Endothelial cell of umbilical vein (primary cell): Measurements from ENCODE around the gene SMYD4. TPM values are rescaled to one million over a fixed set of nuclear protein-coding genes. Genes with fewer than 3 reads are reported as not detected.

Source experiments
- BruUV-seq: library from RNA; stranded (reverse); fragments of 400-500 nt; replicated peaks from 2 replicates; lab custom pipeline; 2021; lab: Mats Ljungman, UMichigan
- CTCF ChIA-PET: fragments of 300-600, 350-600 bp; sonication (Branson Sonifier 250); formaldehyde crosslinking; loops from one replicate; lab custom pipeline; 2021; ENCODE audit warnings: antibody characterized with exemption, inconsistent platforms; lab: Charles Lee
- POLR2A ChIA-PET: fragments of 300-600, 350-600 bp; sonication (Branson Sonifier 250); formaldehyde crosslinking; loops from one replicate; lab custom pipeline; 2021; ENCODE audit warnings: antibody characterized with exemption, inconsistent platforms; lab: Charles Lee
- DNase-seq: peaks from one replicate; pipeline ENCODE4 v3.0.0-alpha.2; 2011; ENCODE audit warnings: low read depth, low spot score
- FAIRE-seq: peaks from 2 replicates; lab custom pipeline; 2011; peaks lifted over from hg19 to GRCh38; lab: Jason Lieb, UNC
- H2AFZ ChIP-seq: 2 replicates; pipeline ENCODE4 v1.6.0; 2012; ENCODE audit warnings: low read depth, low read length, control low read depth, inconsistent platforms
- H3K27ac ChIP-seq: 2 replicates; pipeline ENCODE4 v1.5.1; 2011; ENCODE audit warnings: low read depth, mild to moderate bottlenecking, control low read depth, low read length, moderate library complexity; ENCODE audit not compliant: insufficient read depth
- H3K27me3 ChIP-seq, 2 experiments: 2 replicates each; pipeline versions ENCODE4 v1.6.0 to v1.6.1; 2011; ENCODE audit warnings: low read length in 2 of 2, mixed read lengths in 1 of 2; ENCODE audit not compliant: control insufficient read depth in 2 of 2, insufficient read depth in 2 of 2
- H3K36me3 ChIP-seq, 2 experiments: 2 replicates in 1 of 2; 3 replicates in 1 of 2; pipeline ENCODE4 v1.5.1; 2011; ENCODE audit warnings: low read length in 2 of 2, mild to moderate bottlenecking in 1 of 2, moderate library complexity in 1 of 2; ENCODE audit not compliant: control insufficient read depth in 2 of 2, insufficient read depth in 2 of 2; ENCODE audit errors: extremely low read depth in 1 of 2
- H3K4me1 ChIP-seq: 3 replicates; pipeline ENCODE4 v1.5.1; 2011; ENCODE audit warnings: mild to moderate bottlenecking, low read length; ENCODE audit not compliant: control insufficient read depth, insufficient read depth; ENCODE audit errors: extremely low read depth
- H3K4me2 ChIP-seq: 2 replicates; pipeline ENCODE4 v1.6.1; 2011; ENCODE audit warnings: low read length, control low read depth, mixed read lengths; ENCODE audit not compliant: insufficient read depth
- H3K4me3 ChIP-seq, 3 experiments: fragments of 200-600 bp in 1 of 3; sonication (generic), shearing (Covaris generic) in 1 of 3; replicated peaks in 1 of 3; 2 replicates each; pipeline ENCODE4 v1.5.1; 2011 to 2016; ENCODE audit warnings: control low read depth in 3 of 3, low read length in 3 of 3, mild to moderate bottlenecking in 2 of 3, inconsistent platforms in 1 of 3, low read depth in 1 of 3, moderate library complexity in 1 of 3; ENCODE audit not compliant: insufficient read depth in 1 of 3
- H3K79me2 ChIP-seq: 2 replicates; pipeline ENCODE4 v1.6.0; 2012; ENCODE audit warnings: low read length, inconsistent platforms; ENCODE audit not compliant: control insufficient read depth, insufficient read depth
- H3K9ac ChIP-seq: replicated peaks from 2 replicates; pipeline ENCODE3; 2011; ENCODE audit warnings: low read length, control low read depth; ENCODE audit not compliant: insufficient read depth; ENCODE audit errors: extremely low read depth
- H3K9me1 ChIP-seq: replicated peaks from 3 replicates; pipeline ENCODE4 v1.6.0; 2011; ENCODE audit warnings: mild to moderate bottlenecking, low read length; ENCODE audit not compliant: control insufficient read depth, insufficient read depth; ENCODE audit errors: extremely low read depth
- H3K9me3 ChIP-seq: replicated peaks from 2 replicates; pipeline ENCODE4 v1.5.1; 2012; ENCODE audit warnings: low read length, inconsistent platforms; ENCODE audit not compliant: control insufficient read depth, insufficient read depth
- H4K20me1 ChIP-seq: replicated peaks from 2 replicates; pipeline ENCODE3; 2011; ENCODE audit warnings: mild to moderate bottlenecking, low read length; ENCODE audit not compliant: control insufficient read depth, insufficient read depth; ENCODE audit errors: extremely low read depth
- CTCF ChIP-seq, 2 donors: IDR thresholded peaks; 1 replicate in 1 of 2; 2 replicates in 1 of 2; pipeline ENCODE4 v1.5.1; 2011; ENCODE audit warnings: low read length in 2 of 2, mild to moderate bottlenecking in 2 of 2, moderate library complexity in 2 of 2, control low read depth in 1 of 2, inconsistent platforms in 1 of 2, low read depth in 1 of 2; ENCODE audit not compliant: insufficient read depth in 1 of 2; ENCODE audit errors: extremely low read depth in 1 of 2
- EZH2 ChIP-seq: IDR thresholded peaks from 2 replicates; pipeline ENCODE4 v1.6.1; 2012; ENCODE audit warnings: borderline replicate concordance, low read depth, mild to moderate bottlenecking, moderate library complexity, low read length, inconsistent platforms; ENCODE audit not compliant: severe bottlenecking
- FOS ChIP-seq: IDR thresholded peaks from 2 replicates; pipeline ENCODE4 v1.6.1; 2011; ENCODE audit warnings: mild to moderate bottlenecking, low read length, moderate library complexity, borderline replicate concordance; ENCODE audit not compliant: insufficient read depth
- GATA2 ChIP-seq: IDR thresholded peaks from 2 replicates; pipeline ENCODE4 v1.7.0; 2011; ENCODE audit warnings: low read depth, mild to moderate bottlenecking, moderate library complexity, mixed read lengths, low read length; ENCODE audit not compliant: insufficient read length, insufficient read depth
- JUN ChIP-seq: IDR thresholded peaks from 2 replicates; pipeline ENCODE4 v1.6.1; 2011; ENCODE audit warnings: borderline replicate concordance, low read depth; ENCODE audit not compliant: insufficient read length, insufficient read depth
- MAX ChIP-seq: IDR thresholded peaks from 2 replicates; pipeline ENCODE4 v1.6.1; 2011; ENCODE audit not compliant: insufficient read depth, insufficient read length
- MYC ChIP-seq: IDR thresholded peaks from one replicate; pipeline ENCODE4 v1.6.1; 2011; ENCODE audit warnings: mild to moderate bottlenecking, low read depth, low read length
- POLR2A ChIP-seq: IDR thresholded peaks from 2 replicates; pipeline ENCODE4 v1.6.1; 2012; ENCODE audit warnings: low read depth, mild to moderate bottlenecking, control low read depth, low read length
- POLR2AphosphoS5 ChIP-seq: IDR thresholded peaks from 2 replicates; pipeline ENCODE4 v1.6.1; 2012; ENCODE audit warnings: low read depth, mild to moderate bottlenecking, control low read depth, low read length, moderate library complexity; ENCODE audit not compliant: insufficient read depth
- dilution Hi-C: fragments of 300-500 bp; cut with MboI; formaldehyde crosslinking; loops from one replicate; pipeline ENCODE4 v1.15.0; 2019; ENCODE audit warnings: low sequenced_read_pairs; ENCODE audit not compliant: extremely low pct_ligation_motif_present
- intact Hi-C: fragments of 100-400 bp; cut with micrococcal nuclease; formaldehyde crosslinking; loops from one replicate; pipeline ENCODE4 v1.10.0; 2022
- polyA plus RNA-seq, 4 experiments: library from polyadenylated mRNA; depleted of rRNA in 3 of 4; stranded (reverse) in 3 of 4; unstranded in 1 of 4; fragments of >200 nt; gene quantifications; 2 replicates each; pipeline versions ENCODE4 v1.2.1 to v1.2.3, GENCODE V29; 2011 to 2012; ENCODE audit warnings: missing spikeins in 1 of 4
- total RNA-seq: library from RNA; stranded (reverse); gene quantifications from 2 replicates; pipeline ENCODE4 v1.2.3, GENCODE V29; 2021

SMYD4 gene
- total and polyA plus RNA-seq, 2 donors (not counting 3 experiments of a cell fraction or from before 2014, with no cell fraction given), result 6.0 to 14.6 TPM

DNA sequence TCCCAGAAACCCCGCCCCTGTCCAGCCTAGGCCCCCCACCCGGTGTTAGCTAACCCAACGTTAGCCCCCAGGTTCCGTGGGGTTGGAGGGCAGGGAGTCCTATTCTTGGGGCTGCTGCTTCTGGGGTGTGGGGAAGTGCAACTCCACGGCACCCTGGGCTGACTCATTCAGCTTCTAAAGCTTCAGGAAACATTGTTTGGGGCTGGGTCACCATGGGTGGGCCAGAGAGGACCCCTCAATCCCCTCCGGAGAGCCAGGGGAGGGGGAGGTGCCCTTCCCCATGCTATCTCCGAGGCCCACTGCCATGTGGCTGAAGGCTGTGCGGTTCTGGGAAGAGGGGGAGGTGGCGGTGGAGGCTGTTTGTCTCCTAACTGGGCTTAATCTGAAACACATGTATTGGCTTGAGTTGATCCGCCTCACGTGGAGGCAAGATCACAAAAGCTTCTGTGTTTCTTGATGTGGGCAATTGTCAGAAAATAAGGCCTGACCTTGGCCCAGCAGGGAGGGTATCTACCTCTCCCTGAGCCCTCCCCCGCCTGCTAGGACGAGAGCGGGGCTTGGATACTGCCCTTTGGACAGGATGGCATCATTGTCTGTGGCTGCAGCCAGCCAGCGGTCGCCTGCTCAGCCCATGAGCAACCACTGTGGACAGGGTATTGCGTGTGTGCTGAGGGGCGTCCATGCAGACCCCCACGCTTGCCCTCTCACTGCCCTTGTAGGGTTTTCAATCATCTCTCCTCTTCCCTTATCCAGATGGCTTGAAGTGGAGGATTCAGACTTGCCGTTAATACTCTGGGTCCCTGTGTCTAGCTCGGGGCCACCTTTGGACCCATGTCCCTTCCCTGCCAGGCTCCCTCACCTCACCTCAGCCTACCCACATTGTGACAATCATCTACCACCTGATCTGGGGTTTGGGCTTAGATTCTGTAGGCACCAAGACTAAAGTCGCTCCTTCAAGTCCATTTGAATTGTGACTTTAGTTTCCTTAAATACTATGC lies 66.5 kb downstream of the SMYD4 start:
- Histone ChIP-seq H3K9me3 (no peaks in the 10 kb centered on the region), H3K4me3 (no peak overlapping the region), H3K79me2 (no peaks in the 10 kb centered on the region), H4K20me1 (no peaks in the 10 kb centered on the region), H3K9ac (no peak overlapping the region), H3K36me3 (no peaks in the 10 kb centered on the region), H3K9me1 (no peaks in the 10 kb centered on the region), H3K4me1 (peaks cover 4% of the 10 kb centered on the region), H3K27me3 (no peaks in the 10 kb centered on the region), H2AFZ (no peak overlapping the region), H3K4me2 (no peak overlapping the region), H3K27ac (no peak overlapping the region)
- TF ChIP-seq EZH2 (no peak), MAX (no peak), POLR2AphosphoS5 (no peak), FOS (no peak), GATA2 (no peak), JUN (no peak), CTCF (IDR thresholded peaks at IDR 0.05; ENCODE audit: extremely low read depth in 1 of 2, insufficient read depth in 1 of 2, low read depth in 1 of 2, low read length in 2 of 2) (no peak), MYC (no peak), POLR2A (no peak)
- ChIA-PET POLR2A (no interaction called here), CTCF (interaction anchor here (1.2 to 2.2 kb wide), 5 partner anchors 9 to 44 kb away, joined by 3 to 10 read pairs (median 7); no protein-coding TSS in a partner anchor)
- BruUV-seq, result no TSS peak
- intact Hi-C loops (no loop called here), dilution Hi-C loops (no loop called here)
- no peak for FAIRE-seq
- no peak for DNase-seq
